Measurements from ENCODE around the gene NUAK2.

NUAK2 gene

DNA sequence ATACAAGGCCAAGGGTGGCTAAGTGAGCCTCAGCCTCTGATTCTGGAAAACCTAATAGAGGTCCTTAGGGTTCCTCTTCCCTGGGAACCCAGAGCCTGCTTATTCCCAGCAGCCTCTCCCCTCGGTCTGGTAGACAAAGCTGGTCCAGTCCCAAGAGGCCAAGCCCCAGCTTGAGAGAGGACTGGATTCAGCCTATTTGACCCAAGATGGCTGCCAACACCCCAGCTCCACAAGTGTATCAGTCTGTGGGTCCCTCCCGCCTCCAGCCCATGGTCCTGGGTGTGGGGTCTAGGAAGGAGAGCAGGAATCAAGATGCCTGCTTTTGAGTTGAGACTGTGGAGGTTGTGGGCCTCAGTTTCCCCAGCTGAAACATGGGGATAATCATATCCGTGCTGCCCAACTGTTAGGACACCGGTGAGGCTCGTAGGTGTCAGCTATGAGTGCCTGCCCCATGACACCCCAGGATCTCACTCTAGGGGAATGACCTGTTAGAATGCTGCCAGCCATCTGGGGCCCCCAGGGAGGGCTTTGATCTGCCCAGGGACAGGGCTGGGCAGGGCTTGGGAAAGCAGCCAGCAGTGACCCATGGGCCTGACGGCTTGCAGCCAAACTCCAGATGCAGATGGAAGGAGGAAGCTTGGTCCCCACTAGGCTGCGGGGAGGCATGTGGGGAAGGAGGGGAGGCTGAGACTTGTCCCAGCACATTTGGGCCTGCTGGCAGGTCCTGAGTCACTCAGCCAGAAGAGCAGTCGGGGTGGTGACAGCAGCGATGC lies 45.4 kb downstream of the NUAK2 start:
- in situ Hi-C loops (cut with MboI; ENCODE audit: low sequenced_read_pairs), result loop anchor here (5.0 kb wide), 1 partner anchor 46 kb away; the partner anchor contains the start of gene NUAK2

DNA sequence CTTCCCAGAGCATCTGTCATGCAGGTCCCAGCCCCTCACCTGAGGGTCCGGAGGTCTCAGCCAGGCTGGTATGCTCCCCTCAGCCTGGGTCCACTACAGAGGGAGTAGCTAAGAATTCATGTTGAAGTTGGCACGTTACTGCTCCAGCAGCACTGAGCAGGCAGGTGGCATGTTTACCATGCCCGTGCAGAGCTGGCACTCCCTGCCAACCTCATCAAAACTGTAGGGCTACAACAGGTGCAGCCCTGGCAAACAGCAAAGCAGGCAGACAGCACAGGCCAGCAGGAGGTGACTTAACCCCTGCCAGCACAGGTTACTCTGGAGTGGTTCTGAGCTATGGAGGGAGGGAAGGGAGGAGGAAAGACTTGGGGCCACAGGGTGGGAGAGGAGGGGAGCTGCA lies 46.4 kb downstream of the NUAK2 start:
- in situ Hi-C loops (cut with MboI; ENCODE audit: low sequenced_read_pairs), result loop anchor here (5.0 kb wide), 1 partner anchor 47 kb away; the partner anchor contains the start of gene NUAK2

DNA sequence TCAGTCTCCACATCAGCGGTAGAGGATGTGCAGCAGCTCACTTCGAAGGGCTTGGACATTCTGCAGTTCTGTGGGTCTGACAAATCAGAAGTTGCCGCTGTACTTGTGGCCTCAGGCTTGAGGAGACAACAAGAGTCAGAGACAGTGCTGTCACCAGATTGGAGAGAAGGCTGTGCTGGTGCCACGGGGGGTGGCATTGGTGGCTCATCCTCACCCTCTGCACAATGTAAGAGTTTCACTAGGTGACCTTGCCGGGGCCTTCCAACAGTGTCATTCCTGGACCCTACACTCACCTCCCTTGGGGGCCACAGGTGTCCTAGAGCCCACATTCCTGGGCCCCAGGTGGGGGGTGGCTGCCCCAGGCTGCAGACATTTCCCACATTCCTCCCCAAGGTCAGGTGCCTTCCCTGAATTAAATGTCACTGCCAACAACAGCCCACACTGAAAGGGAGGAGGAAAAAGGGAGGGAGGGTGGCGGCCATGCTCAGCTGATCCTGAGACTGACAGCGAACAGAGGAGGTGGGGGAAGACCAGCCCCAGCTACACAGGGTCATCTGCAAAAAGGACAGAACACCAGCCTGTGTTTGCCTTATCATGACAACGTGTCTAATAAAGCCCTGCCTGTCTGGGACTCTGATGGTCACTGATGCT lies 47.4 kb downstream of the NUAK2 start:
- in situ Hi-C loops (cut with MboI; ENCODE audit: low sequenced_read_pairs), result no loop called here

DNA sequence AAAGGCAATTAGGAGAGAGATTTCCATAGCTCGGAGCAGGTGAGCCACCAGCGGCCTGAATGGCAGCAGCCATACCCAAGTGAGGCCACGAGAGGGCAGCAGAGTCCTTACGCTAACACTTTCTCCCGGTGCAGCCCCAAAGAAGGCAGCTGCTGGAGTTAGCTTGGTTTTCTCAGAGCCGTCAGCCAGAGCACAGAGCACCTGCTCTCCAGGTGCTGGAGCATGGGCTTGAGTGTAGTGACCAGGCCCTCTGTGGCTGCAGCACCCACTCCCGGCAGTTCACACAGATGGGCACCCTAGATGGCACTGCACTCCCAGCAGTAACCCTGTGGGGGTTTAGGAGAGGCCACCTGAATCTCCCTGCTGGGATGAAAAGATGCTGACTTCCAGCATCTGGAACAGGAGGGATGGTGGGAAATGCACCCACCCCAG lies 48.0 kb downstream of the NUAK2 start:
- in situ Hi-C loops (cut with MboI; ENCODE audit: low sequenced_read_pairs), result no loop called here

GRCh38 chr1:205272536-205272935 lies 49.0 kb downstream of the NUAK2 start:
- in situ Hi-C loops (cut with MboI; ENCODE audit: low sequenced_read_pairs), result no loop called here

GRCh38 chr1:205271745-205272144 lies 49.8 kb downstream of the NUAK2 start:
- in situ Hi-C loops (cut with MboI; ENCODE audit: low sequenced_read_pairs), result no loop called here

DNA sequence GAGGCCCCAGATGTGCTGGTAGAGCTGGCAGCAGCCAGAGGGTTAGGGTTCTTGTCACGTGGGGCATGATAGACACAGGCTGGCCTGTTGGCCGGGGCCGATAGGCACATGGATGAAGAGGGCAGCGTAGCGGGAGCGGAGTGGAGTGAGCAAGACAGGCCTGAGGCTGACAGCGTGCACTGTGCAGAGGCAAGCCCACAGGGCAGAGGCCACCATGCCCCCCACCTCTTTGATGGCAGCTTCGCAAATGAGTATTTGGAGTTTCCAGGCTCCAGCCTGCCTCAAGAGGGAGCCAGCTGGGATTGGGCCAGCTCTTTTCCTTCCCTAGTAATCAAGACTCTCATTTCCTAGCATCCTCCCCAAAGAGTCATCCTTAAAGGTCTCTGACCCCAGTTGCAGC lies 50.3 kb downstream of the NUAK2 start:
- in situ Hi-C loops (cut with MboI; ENCODE audit: low sequenced_read_pairs), result no loop called here

DNA sequence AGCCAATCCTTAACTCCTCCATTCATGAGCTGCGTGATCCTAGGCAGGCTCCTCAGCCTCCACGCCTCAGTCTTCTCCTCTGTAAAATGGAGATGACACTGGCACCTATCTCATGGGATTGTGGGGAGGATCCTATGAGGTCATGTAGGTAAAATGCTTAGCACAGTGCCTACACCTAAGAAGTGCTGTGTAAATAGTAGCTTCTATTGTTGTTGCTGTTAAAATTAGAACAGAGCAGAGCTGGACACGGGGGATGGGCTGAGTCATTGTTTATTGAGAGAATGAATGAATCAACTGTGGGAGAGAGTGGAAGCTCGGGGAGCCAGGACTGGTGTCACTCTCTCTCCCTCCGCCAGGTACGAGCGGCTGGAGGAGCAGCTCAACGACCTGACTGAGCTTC lies 50.8 kb downstream of the NUAK2 start:
- in situ Hi-C loops (cut with MboI; ENCODE audit: low sequenced_read_pairs), result no loop called here

- in situ Hi-C loops (cut with MboI; ENCODE audit: low sequenced_read_pairs), result no loop called here
Observed at GRCh38 chr1:205270271-205270670, 51.3 kb downstream of the NUAK2 start.

DNA sequence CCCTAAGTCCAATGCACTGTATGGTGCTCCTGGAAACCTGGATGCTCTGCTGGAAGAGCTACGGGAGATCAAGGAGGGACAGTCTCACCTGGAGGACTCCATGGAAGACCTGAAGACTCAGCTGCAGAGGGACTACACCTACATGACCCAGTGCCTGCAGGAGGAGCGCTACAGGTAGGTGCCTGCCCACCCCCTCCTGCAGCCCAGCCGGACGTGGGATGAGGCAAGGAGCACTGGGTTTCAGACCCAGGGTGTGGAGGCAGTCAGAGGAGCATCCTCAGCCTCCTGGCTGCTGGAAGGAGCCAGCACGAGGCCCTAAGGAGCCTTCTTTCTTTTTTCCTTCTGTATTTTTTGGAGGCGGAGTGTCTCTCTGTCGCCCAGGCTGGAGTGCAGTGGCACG lies 51.8 kb downstream of the NUAK2 start:
- in situ Hi-C loops (cut with MboI; ENCODE audit: low sequenced_read_pairs), result loop anchor here (10.0 kb wide), 1 partner anchor 285 kb away; no protein-coding TSS in a partner anchor

GRCh38 chr1:205268846-205269680 lies 52.5 kb downstream of the NUAK2 start:
- in situ Hi-C loops (cut with MboI; ENCODE audit: low sequenced_read_pairs), result loop anchor here (10.0 kb wide), 1 partner anchor 284 kb away; no protein-coding TSS in a partner anchor

DNA sequence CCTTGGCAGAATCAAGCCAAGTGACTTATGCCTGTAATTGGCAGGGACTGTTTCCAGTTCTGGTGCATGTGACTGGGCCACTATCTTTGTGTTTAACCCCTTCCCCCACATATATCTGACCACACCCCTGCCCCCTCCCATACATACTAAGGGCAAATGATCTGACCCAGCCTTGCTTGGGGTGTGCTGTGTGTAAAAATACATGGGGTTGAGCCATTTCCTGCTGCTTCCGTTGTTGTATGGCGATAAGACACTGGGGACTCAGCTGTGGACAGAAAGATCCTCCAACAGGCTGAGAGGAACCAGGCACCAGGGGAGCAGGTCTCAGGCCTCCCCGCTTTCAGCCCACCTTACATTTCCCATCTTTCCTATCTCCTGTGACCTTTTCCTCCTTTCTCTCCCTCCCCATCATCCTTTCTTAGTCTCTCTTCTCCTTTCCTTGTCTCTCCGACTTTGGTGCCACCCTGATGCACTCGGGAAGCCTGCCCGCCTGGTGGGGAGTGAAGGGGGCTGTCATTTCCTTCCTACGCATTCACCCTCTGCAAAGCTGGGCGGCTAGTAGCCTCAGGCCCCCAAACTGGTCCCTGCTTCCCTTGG lies 54.1 kb downstream of the NUAK2 start:
- in situ Hi-C loops (cut with MboI; ENCODE audit: low sequenced_read_pairs), result loop anchor here (10.0 kb wide), 1 partner anchor 283 kb away; no protein-coding TSS in a partner anchor

GRCh38 chr1:205266611-205267305 lies 54.8 kb downstream of the NUAK2 start:
- in situ Hi-C loops (cut with MboI; ENCODE audit: low sequenced_read_pairs), result loop anchor here (10.0 kb wide), 1 partner anchor 282 kb away; no protein-coding TSS in a partner anchor

- in situ Hi-C loops (cut with MboI; ENCODE audit: low sequenced_read_pairs), result loop anchor here (10.0 kb wide), 1 partner anchor 279 kb away; no protein-coding TSS in a partner anchor
Observed at GRCh38 chr1:205263580-205264190, 57.9 kb downstream of the NUAK2 start.

DNA sequence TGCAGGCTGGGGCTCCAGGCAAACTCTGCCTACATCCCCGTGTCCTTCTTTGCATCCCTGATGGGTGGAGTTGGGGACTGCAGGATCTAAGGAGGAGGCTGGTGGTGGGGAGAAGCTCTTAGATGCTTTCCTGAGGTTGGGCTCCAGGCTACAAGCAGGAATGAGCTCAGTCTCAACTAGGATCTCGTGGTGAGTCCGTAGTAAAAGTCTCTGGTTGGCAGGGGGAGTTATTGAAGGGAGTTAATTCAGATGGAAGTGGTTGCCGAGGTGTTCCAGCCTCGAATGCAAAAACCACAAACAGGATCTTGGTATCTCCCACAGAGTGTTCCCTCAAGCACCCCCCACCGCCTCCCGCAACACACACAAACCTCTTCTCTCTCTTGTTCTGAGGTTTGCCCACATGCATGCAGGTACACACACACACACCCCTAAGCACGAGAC lies 58.8 kb downstream of the NUAK2 start:
- in situ Hi-C loops (cut with MboI; ENCODE audit: low sequenced_read_pairs), result loop anchor here (10.0 kb wide), 1 partner anchor 278 kb away; no protein-coding TSS in a partner anchor

- in situ Hi-C loops (cut with MboI; ENCODE audit: low sequenced_read_pairs), result loop anchor here (10.0 kb wide), 1 partner anchor 277 kb away; no protein-coding TSS in a partner anchor
Observed at GRCh38 chr1:205261946-205262691, 59.4 kb downstream of the NUAK2 start.

DNA sequence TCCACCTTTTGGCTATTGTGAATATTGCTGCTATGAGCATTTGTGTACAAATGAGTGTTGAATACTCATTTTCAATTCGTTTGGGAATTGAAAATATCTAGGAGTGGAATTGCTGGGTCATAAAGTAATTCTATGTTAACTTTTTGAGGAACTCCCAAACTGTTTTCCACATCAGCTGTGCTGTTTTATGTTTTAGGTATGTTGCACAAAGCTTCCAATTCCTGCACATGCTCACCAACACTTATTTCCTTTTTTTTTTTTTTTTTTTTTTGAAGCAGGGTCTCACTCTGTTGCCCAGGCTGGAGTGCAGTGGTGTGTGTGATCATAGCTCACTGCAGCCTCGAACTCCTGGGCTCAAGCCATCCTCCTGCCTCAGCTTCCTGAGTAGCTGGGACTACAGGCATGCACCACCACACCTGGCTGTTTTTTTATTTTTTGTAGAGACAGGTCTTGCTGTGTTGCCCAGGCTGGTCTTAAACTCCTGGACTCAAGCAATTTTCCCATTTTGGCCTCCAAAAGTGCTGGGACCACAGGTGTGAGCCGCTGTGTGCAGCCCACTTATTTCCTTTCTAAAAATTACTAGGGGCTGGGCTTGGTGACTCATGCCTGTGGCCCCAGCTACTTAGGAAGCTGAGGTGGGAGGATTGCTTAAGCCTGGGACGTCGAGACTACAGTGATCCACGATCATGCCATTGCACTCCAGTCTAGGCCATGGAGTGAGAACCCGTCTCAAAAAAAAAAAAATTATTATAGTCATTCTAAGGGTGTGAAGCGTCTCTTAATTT lies 60.4 kb downstream of the NUAK2 start:
- in situ Hi-C loops (cut with MboI; ENCODE audit: low sequenced_read_pairs), result loop anchor here (10.0 kb wide), 1 partner anchor 276 kb away; no protein-coding TSS in a partner anchor

- in situ Hi-C loops (cut with MboI; ENCODE audit: low sequenced_read_pairs), result loop anchor here (10.0 kb wide), 1 partner anchor 275 kb away; no protein-coding TSS in a partner anchor
Observed at GRCh38 chr1:205259998-205260397, 61.5 kb downstream of the NUAK2 start.
